Measurements from ENCODE around the gene RABL3.
"Not testable (repeated sequence)": the region's sequence is repeated elsewhere in the genome, so short reads cannot be mapped to it uniquely, and the experiment has no call there.

Gene RABL3

GRCh38 chr3:120682095-120682681 lies 60.1 kb downstream of the RABL3 start, which contains the start of gene HGD:
TSS of gene HGD (minus strand) at chr3:120682239. CDS start at chr3:120682111, 128 bp downstream.
- DNase-seq, result no peak

- no peak for DNase-seq
Observed at GRCh38 chr3:120681506-120682038, 60.7 kb downstream of the RABL3 start.

- DNase-seq, result no peak
Observed at GRCh38 chr3:120681018-120681417, 61.3 kb downstream of the RABL3 start.

GRCh38 chr3:120680193-120680894 lies 62.0 kb downstream of the RABL3 start:
- DNase-seq, result no peak

- no peak for DNase-seq
Observed at GRCh38 chr3:120678984-120679383, 63.3 kb downstream of the RABL3 start.

- no peak for DNase-seq
Observed at GRCh38 chr3:120678331-120678947, 63.9 kb downstream of the RABL3 start.

- not testable (repeated sequence) for DNase-seq
Observed at GRCh38 chr3:120677193-120677592, 65.1 kb downstream of the RABL3 start.

- no peak for DNase-seq
Observed at GRCh38 chr3:120673116-120673515, 69.2 kb downstream of the RABL3 start.

- no peak for DNase-seq
Observed at GRCh38 chr3:120670576-120670975, 71.7 kb downstream of the RABL3 start.

- DNase-seq, result no peak
Observed at GRCh38 chr3:120664926-120665325, 77.4 kb downstream of the RABL3 start.

GRCh38 chr3:120661945-120662344 lies 80.4 kb downstream of the RABL3 start:
- DNase-seq, result no peak

- no peak for DNase-seq
Observed at GRCh38 chr3:120661106-120661905, 81.0 kb downstream of the RABL3 start.

GRCh38 chr3:120659834-120660233 lies 82.5 kb downstream of the RABL3 start:
- DNase-seq, result no peak

GRCh38 chr3:120659285-120659684 lies 83.0 kb downstream of the RABL3 start:
- no peak for DNase-seq

GRCh38 chr3:120652896-120653545 lies 89.3 kb downstream of the RABL3 start:
- no peak for DNase-seq

- no peak for DNase-seq
Observed at GRCh38 chr3:120652281-120652680, 90.0 kb downstream of the RABL3 start.

- no peak for DNase-seq
Observed at GRCh38 chr3:120650311-120650710, 92.0 kb downstream of the RABL3 start.

GRCh38 chr3:120649830-120650233 lies 92.5 kb downstream of the RABL3 start:
- DNase-seq, result no peak

- no peak for DNase-seq
Observed at GRCh38 chr3:120648290-120648689, 94.0 kb downstream of the RABL3 start.

- no peak for DNase-seq
Observed at GRCh38 chr3:120646771-120647432, 95.4 kb downstream of the RABL3 start.

- no peak for DNase-seq
Observed at GRCh38 chr3:120645083-120645845, 97.1 kb downstream of the RABL3 start.

Data from activated T-cell treated with anti-CD3 and anti-CD28 coated beads, Interleukin-2, amount 50 U/mL, for 48 hours (primary cell).